Measurements from ENCODE around the gene PYGB.

The PYGB gene

GRCh38 chr20:25271486-25272222 is 23.8 kb downstream of the PYGB start:
- no peak for DNase-seq (ENCODE audit: low spot score)

GRCh38 chr20:25272223-25273000 is 24.5 kb downstream of the PYGB start:
- no peak for DNase-seq (ENCODE audit: low spot score)

DNA sequence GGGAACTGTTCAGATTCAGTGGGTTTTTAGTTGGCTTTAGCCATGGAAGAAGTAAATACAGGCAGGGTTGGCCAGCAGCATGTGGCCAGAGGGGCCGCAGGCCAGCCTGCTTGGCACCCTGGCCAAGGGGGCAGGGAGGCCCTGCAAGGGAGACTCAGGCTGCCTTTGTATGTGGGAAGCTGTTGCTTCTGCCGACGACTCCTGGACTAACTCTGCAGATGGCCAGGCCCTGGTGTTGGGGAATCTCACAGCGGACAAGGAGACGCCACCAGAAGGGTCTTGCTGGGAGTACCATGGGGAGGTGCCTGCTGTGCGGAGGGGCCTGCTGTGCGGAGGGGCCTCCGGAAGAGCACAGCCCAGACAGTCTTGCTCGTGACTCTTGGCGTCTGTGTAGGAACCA is 25.2 kb downstream of the PYGB start:
- DNase-seq (ENCODE audit: low spot score) = peak; percentile 72

DNA sequence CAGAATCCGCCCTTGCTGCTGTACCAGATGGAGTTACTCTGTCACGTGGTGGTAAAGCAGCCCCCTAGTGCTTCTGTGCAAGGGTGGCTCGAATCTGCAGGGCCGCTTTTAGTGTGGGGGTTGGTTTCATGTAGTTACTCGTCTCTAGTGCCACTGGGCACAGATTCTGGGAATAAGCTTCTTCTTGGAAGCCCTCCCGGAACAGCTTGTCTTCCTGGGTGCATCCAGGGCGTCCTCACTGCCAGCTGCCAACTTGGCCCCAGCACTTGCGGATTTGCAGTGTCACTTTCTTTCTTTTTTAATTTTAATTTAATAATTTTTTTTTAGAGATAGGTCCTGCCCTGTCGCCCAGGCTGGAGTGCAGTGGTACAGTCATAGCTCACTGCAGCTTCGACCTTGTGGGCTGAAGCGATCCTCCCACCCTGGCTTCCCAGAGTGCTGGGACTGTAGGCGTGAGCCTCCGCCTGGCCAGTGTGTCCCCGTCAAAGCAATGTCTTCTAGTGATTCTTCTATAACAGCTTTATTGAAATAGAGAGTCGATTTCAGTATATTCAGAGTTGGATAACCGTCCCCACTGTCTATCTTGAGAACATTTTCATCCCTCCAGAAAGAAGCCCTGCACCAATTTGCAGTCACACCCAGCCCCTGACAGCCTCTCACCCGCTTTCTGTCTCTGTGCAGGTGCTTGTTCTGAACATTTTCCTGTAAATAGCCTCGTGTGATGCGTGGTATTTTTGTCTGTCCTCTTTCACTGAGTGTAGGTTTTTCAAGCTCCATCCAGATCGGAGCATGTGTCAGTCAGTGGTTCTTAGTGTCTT is 25.9 kb downstream of the PYGB start:
- peak; percentile 63 for DNase-seq (ENCODE audit: low spot score)

DNA sequence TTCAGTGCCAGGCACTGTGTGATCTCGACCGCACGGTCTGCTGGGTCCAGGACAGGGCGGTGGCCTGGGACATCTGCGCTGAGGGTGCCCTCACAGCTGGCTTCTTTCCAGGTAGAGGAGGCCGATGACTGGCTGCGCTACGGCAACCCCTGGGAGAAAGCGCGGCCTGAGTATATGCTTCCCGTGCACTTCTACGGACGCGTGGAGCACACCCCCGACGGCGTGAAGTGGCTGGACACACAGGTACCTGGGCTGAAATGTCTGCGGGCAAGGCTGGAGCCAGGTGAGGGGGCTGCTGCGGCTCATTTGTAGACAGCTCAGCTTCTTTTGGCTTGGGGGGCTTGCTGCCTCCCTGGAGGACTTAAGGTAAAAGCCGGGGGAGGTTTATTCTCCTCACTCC is 26.6 kb downstream of the PYGB start:
- no peak for DNase-seq (ENCODE audit: low spot score)

DNA sequence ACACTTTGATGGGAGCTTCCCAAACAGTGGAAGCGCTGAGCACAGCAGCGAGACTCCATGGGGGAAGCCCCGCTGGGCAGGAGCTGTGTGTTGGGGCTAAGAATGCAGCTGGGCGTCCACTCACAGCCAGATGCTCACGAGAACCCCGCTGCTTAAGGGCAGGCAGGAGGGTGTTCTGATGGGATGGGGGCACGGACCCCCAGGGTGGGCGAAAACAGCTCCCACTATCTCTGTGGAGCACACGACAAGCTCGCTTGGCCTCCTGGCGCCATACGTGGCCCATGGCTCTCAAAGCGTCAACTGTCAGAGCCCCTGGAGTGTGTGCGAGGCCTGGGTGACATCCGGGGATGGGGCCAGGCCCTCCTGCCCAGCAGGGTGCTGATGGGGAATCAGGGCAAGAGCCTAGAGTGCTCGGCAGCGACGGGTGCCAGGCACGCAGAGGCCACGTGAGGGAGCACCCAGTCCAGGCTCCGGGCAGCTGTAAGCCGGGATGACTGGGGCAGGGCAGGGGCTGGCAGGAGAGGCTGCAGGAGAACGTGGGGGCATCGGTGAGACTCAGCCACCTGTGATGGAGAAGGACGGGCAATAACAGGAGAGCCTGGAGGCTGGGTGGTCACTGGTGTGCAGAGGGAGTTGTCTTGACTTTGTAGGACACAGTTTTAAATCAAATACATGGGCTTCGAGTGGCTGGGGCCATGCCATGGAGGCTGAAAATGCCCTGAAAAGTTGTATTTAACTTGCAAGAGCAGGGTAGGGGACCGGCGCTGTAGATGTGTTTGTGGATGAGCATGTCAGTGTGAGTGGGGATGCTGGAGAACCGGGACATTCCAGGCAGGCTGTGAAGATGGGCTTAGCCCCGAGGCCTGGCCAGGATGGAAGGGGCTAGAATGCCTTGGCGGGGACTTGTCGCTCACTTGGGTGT is 27.3 kb downstream of the PYGB start:
- DNase-seq (ENCODE audit: low spot score) = no peak

DNA sequence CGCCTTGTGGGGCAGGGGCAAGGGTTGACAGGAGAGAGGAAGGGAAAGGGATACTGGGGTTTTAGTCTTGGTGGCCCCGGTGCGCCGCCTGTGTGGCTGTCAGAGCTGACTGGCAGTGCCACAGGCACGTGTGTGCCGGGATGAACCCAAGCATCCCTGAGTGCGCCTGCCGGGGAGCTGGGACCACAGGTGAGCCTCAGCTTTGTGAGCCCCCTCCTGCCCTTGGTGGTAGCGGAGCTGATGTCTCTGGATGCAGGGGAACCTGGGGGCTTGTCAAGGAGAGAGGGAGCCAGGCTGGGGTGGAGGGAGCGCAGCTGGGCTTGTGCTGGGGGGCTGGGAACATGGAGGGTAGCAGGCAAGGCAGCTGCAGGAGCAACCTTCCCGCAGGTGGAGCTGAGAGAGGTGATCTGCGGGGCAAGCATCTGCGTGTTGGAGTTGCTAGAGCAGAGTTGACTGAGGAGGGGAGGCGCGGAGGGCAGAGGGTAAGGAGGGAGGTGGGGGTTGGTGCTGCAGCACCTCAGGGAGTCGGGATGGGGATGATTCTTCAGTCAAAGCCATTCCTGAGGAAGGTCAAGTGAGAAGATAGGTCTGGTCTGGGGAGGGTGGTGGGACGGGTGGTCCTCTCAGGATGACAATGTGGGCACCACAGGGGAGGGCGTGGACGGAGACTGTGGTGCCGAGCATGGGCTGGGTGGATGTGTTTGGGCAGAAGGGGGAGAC is 28.1 kb downstream of the PYGB start:
- no peak for DNase-seq (ENCODE audit: low spot score)

GRCh38 chr20:25276533-25277050 is 28.7 kb downstream of the PYGB start:
- no peak for DNase-seq (ENCODE audit: low spot score)

DNA sequence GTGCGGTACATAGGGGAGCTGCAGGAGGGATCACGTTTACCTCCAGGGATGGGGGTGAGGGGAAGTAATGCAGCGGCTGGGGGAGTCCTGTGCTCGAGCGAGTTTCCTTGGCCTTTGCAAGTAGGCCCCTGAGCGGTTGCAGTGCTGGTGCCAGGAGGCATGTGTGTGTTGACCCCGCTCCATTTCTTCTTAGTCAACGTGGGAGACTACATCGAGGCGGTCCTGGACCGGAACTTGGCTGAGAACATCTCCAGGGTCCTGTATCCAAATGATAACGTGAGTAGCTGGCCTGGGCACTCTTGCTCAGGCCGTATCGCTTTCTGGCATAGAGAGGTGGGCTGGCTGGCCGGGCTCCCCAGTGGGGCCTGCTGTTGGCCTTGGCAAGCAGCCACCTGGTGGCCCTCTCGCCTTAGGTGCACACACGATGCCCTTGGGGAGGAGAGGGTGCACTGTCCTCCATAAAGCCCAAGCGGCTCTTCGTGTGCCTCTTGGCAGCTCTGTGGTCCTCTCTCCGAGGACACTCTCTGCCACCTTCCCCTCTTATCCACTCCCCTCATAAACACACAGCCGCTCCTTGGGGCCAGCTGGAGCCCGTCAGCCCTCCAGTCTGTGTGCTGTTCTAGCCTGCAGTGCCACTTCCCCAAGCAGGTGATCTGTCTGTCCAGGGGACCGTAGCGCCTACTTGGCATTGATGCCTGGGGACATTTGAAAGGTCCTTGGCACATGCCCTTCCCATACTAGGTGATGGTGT is 29.3 kb downstream of the PYGB start:
- DNase-seq (ENCODE audit: low spot score) = no peak

- no peak for DNase-seq (ENCODE audit: low spot score)
These were observed 30.1 kb downstream of the PYGB start for GRCh38 chr20:25277941-25278521.

DNA sequence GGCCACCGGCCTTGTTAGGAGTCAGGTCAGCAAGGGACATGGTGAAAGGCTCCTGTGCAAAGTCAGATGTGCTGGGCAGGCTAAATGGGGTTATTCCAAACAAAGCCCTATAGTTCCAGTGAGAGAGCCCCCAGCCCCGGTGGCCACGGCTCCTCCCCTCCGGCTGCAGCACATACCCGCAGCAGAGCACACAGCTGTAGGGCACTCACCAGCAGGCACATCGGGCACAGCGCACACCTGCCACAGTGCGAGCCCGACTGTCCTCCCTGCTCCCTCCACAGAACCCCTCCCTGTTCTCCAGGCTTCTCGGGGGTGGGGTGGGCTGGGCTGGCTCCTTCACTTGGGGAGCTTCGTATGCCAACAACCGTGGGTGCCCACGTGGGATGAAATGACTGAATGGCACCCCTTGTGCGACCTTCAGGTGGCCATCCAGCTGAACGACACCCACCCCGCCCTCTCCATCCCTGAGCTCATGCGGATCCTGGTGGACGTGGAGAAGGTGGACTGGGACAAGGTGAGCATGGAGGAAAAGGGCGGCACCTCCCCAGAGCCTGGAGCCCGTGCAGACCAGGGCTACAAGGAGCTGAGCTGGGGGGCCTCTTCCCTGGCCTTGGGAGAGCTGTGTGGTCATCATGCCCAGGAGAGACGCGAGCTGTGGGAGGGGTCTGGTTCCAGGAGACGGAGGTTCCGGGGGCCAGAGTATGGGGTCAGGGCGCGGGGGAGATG is 30.9 kb downstream of the PYGB start:
- DNase-seq (ENCODE audit: low spot score) = no peak

GRCh38 chr20:25279403-25279802 is 31.5 kb downstream of the PYGB start:
- DNase-seq (ENCODE audit: low spot score) = no peak

DNA sequence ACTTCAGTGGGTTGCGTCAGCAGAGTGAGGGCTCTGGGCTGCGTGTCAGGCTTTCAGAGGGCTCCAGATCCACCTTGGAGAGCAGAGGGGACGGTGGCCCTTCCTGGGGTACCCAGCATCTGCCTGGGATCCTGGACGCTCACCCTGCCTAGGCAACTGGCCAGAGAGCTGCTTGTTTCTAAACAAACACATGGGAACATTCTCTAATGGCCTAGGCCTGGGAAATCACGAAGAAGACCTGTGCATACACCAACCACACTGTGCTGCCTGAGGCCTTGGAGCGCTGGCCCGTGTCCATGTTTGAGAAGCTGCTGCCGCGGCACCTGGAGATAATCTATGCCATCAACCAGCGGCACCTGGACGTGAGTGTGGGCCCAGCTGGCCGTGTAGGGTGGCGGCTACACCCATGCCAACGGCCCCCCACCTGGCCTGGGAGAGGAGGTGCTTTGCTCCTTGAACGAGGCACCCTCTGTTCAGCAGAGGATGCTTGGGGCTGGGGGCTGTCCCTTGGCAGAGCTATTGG is 32.2 kb downstream of the PYGB start:
- DNase-seq (ENCODE audit: low spot score) = no peak

DNA sequence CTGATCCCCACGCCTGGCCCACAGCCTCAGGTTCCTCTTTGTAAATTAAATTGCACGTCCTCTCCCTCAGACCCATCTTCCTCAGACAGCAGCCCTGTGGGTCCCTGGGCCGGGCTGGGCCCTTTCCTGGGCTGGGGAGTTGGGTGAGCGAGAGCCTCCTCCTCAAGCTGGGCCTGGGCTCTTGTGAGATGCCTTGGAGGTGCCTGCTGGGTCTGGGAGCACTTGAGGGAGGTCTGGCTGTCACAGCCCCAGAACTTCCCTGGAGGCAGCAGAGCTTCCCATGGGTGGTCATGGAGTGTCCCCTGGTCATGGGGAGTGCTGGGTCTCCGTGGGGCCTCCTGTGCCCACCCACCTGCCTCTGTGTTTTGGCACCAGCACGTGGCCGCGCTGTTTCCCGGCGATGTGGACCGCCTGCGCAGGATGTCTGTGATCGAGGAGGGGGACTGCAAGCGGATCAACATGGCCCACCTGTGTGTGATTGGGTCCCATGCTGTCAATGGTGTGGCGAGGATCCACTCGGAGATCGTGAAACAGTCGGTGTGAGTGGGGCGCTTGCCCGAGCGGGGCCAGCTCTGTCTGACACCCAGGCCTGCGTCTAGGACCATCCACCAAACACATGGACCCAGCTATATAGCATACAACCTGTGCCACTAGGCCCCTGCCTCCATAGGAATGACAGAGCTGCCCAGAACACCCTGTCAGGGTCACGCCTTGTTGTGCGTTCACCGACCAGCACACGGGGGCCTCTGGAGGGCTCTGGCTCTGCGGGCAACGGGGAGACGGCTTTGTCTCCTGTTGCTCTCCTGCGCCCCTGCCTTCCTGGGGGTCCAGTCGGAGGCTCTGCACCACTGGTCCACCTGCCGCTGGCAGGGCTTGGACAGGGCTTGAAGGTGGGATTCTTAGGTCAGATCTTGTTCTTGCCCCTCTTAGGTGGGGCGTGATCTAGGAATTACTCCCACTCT is 33.0 kb downstream of the PYGB start:
- no peak for DNase-seq (ENCODE audit: low spot score)

DNA sequence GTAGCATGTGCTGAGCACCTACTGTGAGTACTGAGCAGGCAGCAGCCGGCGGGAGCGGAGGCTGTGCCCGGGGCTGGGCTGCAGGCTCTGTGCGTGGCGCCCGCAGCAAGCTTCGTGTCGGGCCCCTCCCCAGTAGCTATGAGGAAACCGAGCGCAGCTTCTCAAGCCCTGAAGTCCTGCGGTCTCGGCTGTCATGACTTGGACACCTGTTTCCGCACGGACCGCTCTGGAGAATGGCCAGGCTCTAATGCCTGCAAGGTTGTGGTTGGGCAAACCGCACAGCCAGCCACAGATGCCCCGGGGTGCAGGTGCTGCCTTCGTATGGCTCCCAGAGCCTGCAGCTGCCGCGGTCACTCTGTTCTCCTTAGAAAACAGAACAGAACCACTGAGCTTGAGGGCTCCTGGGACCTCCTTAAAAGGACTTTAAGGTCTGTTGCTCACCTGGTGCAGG is 33.7 kb downstream of the PYGB start:
- DNase-seq (ENCODE audit: low spot score) = no peak

DNA sequence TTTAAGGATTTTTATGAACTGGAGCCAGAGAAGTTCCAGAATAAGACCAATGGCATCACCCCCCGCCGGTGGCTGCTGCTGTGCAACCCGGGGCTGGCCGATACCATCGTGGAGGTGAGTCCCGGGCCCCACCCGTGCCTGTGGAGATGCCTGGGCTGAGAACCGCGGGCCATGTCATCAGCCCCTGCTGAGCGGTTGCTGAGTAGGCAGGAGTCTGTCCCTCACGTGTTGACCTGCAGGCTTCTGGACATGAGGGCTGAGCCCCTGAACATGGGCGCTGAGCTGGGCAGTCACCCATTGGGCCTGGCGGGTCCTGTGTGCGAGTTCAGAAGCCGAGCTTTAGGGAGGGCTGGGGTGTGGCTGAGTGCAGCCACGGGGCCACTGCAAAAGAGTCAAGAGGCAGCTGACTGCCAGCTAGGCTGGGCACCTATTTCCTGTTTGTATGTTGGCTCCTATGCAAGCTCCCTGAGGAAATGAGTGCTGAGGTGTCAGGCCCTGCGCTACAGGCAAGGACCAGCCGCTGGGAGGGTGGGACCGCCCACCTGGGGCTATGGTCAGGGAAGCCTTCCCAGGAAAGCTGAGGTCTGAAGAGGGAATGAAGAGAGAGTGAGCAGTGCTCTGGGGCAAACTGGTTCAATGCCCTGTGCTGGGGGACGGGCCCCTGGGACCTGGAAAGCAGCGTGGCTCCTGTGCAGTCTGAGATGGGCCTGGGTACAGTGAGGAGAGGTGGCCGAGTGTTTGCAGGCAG is 34.3 kb downstream of the PYGB start:
- DNase-seq (ENCODE audit: low spot score) = no peak

GRCh38 chr20:25282796-25283195 is 34.9 kb downstream of the PYGB start:
- DNase-seq (ENCODE audit: low spot score) = no peak
